WTC11 (cell line): Measurements from ENCODE around the gene KIAA0408. TPM values are rescaled to one million over a fixed set of nuclear protein-coding genes. Genes with fewer than 3 reads are reported as not detected.

Experiments
- ATAC-seq: fragments of 200-7000 bp; cut with Tn5 transposase; 2 replicates; pipeline ENCODE4 v1.10.0; 2021; ENCODE audit warnings: mild to moderate bottlenecking, moderate library complexity
- CTCF ChIA-PET: fragments of 300-600 bp; sonication (Branson Sonifier 250); formaldehyde crosslinking; loops from one replicate; lab custom pipeline; 2021; ENCODE audit warnings: antibody characterized with exemption; lab: Charles Lee
- POLR2A ChIA-PET: fragments of 350-600 bp; sonication (Branson Sonifier 250); formaldehyde crosslinking; loops from one replicate; lab custom pipeline; 2021; ENCODE audit warnings: antibody characterized with exemption; lab: Charles Lee
- DNase-seq: peaks from one replicate; pipeline ENCODE4 v3.0.0; 2021; ENCODE audit warnings: low spot score
- H3K27ac Mint-ChIP-seq: 2 replicates; pipeline ENCODE4 v1.8.0; 2021; ENCODE audit warnings: mixed read lengths
- H3K27me3 Mint-ChIP-seq: 2 replicates; pipeline ENCODE4 v1.8.0; 2021; ENCODE audit warnings: low read depth, mild to moderate bottlenecking, moderate library complexity, mixed read lengths
- H3K36me3 Mint-ChIP-seq: 2 replicates; pipeline ENCODE4 v1.8.0; 2021; ENCODE audit warnings: mixed read lengths
- H3K4me1 Mint-ChIP-seq: 2 replicates; pipeline ENCODE4 v1.8.0; 2022; ENCODE audit warnings: mixed read lengths
- H3K4me3 Mint-ChIP-seq: 2 replicates; pipeline ENCODE4 v1.8.0; 2021; ENCODE audit warnings: mild to moderate bottlenecking, moderate library complexity, mixed read lengths
- H3K9me3 Mint-ChIP-seq: 2 replicates; pipeline ENCODE4 v1.8.0; 2021; ENCODE audit warnings: mixed read lengths
- ATF1 ChIP-seq: sonication (generic); formaldehyde crosslinking; IDR thresholded peaks from 2 replicates; pipeline ENCODE4 v1.8.1; 2023; ENCODE audit warnings: mild to moderate bottlenecking, moderate library complexity, missing genetic modification reagents
- EMX1 ChIP-seq: fragments of 250-450 bp; sonication (Bioruptor Pico); IDR thresholded peaks from 2 replicates; pipeline ENCODE4 v1.8.0; 2021; ENCODE audit warnings: mild to moderate bottlenecking
- FOXP1 ChIP-seq: sonication (generic); formaldehyde crosslinking; IDR thresholded peaks from 2 replicates; pipeline ENCODE4 v1.8.0; 2022; ENCODE audit warnings: missing genetic modification reagents, mild to moderate bottlenecking, moderate library complexity, borderline replicate concordance
- JAZF1 ChIP-seq: fragments of 250-450 bp; sonication (Bioruptor Pico); IDR thresholded peaks from 2 replicates; pipeline ENCODE4 v1.9.0; 2021; ENCODE audit warnings: moderate library complexity, mild to moderate bottlenecking, inconsistent platforms
- MYBL2 ChIP-seq: sonication (generic); formaldehyde crosslinking; IDR thresholded peaks from 2 replicates; pipeline ENCODE4 v1.8.1; 2023; ENCODE audit warnings: mild to moderate bottlenecking, moderate library complexity, missing genetic modification reagents
- RORB ChIP-seq: fragments of 250-450 bp; sonication (Bioruptor Pico); IDR thresholded peaks from 2 replicates; pipeline ENCODE4 v1.9.0; 2021; ENCODE audit warnings: mild to moderate bottlenecking
- SMAD3 ChIP-seq: sonication (generic); formaldehyde crosslinking; IDR thresholded peaks from 2 replicates; pipeline ENCODE4 v1.8.0; 2022; ENCODE audit warnings: missing genetic modification reagents, mild to moderate bottlenecking, borderline replicate concordance
- ZNF396 ChIP-seq: fragments of 250-450 bp; sonication (Bioruptor Pico); IDR thresholded peaks from 2 replicates; pipeline ENCODE4 v1.8.0; 2021; ENCODE audit warnings: mild to moderate bottlenecking, moderate library complexity, borderline replicate concordance
- ZNF416 ChIP-seq: fragments of 250-450 bp; sonication (Bioruptor Pico); IDR thresholded peaks from 2 replicates; pipeline ENCODE4 v1.9.0; 2021; ENCODE audit warnings: mild to moderate bottlenecking, inconsistent platforms
- ZNF423 ChIP-seq: fragments of 250-450 bp; sonication (Bioruptor Pico); IDR thresholded peaks from 2 replicates; pipeline ENCODE4 v2.1.2; 2022; ENCODE audit warnings: mild to moderate bottlenecking, moderate library complexity
- total RNA-seq: library from RNA; stranded (reverse); gene quantifications from 3 replicates; pipeline ENCODE4 v1.2.3, GENCODE V29; 2021
- TF ChIP-seq, protein P1 (sequence below): sonication (generic); formaldehyde crosslinking; IDR thresholded peaks from 2 replicates; pipeline ENCODE4 v1.8.1; 2022; ENCODE audit warnings: mild to moderate bottlenecking, missing genetic modification reagents, moderate library complexity, borderline replicate concordance
- TF ChIP-seq, protein P2 (sequence below): sonication (generic); formaldehyde crosslinking; IDR thresholded peaks from 2 replicates; pipeline ENCODE4 v1.8.1; 2022; ENCODE audit warnings: low read depth, mild to moderate bottlenecking, moderate library complexity, missing genetic modification reagents, borderline replicate concordance
- TF ChIP-seq, protein P3 (sequence below): fragments of 250-450 bp; sonication (Bioruptor Pico); IDR thresholded peaks from 2 replicates; pipeline ENCODE4 v1.9.0; 2021; ENCODE audit warnings: mild to moderate bottlenecking
- TF ChIP-seq, protein P4 (sequence below): fragments of 200-600 bp; IDR thresholded peaks from 2 replicates; pipeline ENCODE4 v1.8.0; 2022; ENCODE audit warnings: antibody characterized with exemption
- TF ChIP-seq, protein P5 (sequence below): sonication (generic); formaldehyde crosslinking; IDR thresholded peaks from 2 replicates; pipeline ENCODE4 v1.8.1; 2023; ENCODE audit warnings: mild to moderate bottlenecking, missing genetic modification reagents, moderate library complexity
- TF ChIP-seq, protein P6 (sequence below): sonication (generic); formaldehyde crosslinking; IDR thresholded peaks from 2 replicates; pipeline ENCODE4 v1.8.0; 2023; ENCODE audit warnings: mild to moderate bottlenecking, missing genetic modification reagents
- TF ChIP-seq, protein P7 (sequence below): sonication (generic); formaldehyde crosslinking; IDR thresholded peaks from 2 replicates; pipeline ENCODE4 v1.8.0; 2023; ENCODE audit warnings: missing genetic modification reagents
- TF ChIP-seq, protein P8 (sequence below): sonication (generic); formaldehyde crosslinking; IDR thresholded peaks from 2 replicates; pipeline ENCODE4 v1.8.1; 2022; ENCODE audit warnings: mild to moderate bottlenecking, moderate library complexity, missing genetic modification reagents

Gene KIAA0408
- total RNA-seq, 1 experiment from 2014 or later, result 12.2 TPM

DNA sequence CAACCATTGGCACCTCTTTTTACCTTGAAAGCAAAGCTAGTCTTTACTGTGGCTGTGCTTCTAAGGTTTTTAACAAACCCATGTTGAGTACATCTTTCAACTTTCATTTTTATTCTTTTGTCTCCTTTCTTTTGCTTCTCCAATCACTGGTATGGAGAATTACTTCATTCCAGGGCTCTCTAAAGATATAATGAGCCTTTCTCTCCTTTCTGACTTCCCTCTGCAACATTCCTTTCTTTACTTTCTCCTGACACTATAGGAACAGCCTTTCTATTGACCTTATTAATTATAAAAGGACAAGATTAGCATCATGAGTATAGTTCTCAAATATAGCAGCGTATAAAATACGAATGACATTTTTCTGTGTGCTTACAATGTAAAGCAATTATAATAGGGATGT, 23.1 kb upstream of the KIAA0408 start:
- CTCF ChIA-PET, result interaction anchor here (1.2 to 9.7 kb wide), 2 partner anchors 33 to 36 kb away, joined by 4 to 106 read pairs; partner anchors contain the start of gene MTCL3
- Mint-ChIP-seq H3K4me1 (peaks cover 70% of the 10 kb centered on the region), H3K4me3 (peak overlapping the region; percentile 5; the same call in 1 of the 2 replicates), H3K27ac (peak overlapping the region; percentile 87), H3K9me3 (no peaks in the 10 kb centered on the region), H3K27me3 (no peaks in the 10 kb centered on the region), H3K36me3 (peaks cover 31% of the 10 kb centered on the region)
- TF ChIP-seq ATF1 (CRISPR knock-in tag), result no peak
- TF ChIP-seq ZNF416 (CRISPR knock-in tag), result no peak
- TF ChIP-seq, protein P1, sequence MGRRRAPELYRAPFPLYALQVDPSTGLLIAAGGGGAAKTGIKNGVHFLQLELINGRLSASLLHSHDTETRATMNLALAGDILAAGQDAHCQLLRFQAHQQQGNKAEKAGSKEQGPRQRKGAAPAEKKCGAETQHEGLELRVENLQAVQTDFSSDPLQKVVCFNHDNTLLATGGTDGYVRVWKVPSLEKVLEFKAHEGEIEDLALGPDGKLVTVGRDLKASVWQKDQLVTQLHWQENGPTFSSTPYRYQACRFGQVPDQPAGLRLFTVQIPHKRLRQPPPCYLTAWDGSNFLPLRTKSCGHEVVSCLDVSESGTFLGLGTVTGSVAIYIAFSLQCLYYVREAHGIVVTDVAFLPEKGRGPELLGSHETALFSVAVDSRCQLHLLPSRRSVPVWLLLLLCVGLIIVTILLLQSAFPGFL (CRISPR knock-in tag), result no peak
- TF ChIP-seq ZNF423 (CRISPR knock-in tag), result no peak
- DNase-seq, result no peak
- POLR2A ChIA-PET, result interaction anchor here (1.2 to 1.8 kb wide), 2 partner anchors 33 to 36 kb away, joined by 4 to 7 read pairs; partner anchors contain the start of gene MTCL3
- no peak for ATAC-seq

DNA sequence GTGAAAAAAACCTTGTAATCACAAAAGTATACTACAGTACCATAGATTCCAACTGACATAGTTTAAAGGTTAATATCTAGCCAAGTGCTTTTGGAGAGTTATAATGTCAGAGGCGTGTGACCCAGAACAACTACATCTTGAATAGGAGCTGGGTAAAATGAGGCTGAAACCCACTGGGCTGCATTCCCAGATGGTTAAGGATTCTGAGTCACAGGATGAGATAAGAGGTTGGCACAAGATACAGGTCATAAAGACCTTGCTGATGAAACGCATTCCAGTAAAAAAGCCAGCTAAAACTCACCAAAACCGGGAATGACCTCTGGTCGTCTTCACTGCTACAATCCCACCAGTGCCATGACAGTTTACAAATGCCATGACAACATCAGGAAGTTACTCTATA, 22.4 kb upstream of the KIAA0408 start:
- Mint-ChIP-seq H3K27me3 (no peaks in the 10 kb centered on the region), H3K4me1 (peaks cover 63% of the 10 kb centered on the region), H3K36me3 (peaks cover 36% of the 10 kb centered on the region), H3K9me3 (no peaks in the 10 kb centered on the region), H3K27ac (peak overlapping the region; percentile 87), H3K4me3 (no peak overlapping the region)
- no peak for ATAC-seq
- ChIA-PET POLR2A (interaction anchor here (1.2 kb wide), 1 partner anchor 34 kb away, joined by 4 read pairs; no protein-coding TSS in a partner anchor), CTCF (interaction anchor here (1.2 to 9.7 kb wide), 2 partner anchors 34 to 37 kb away, joined by 4 to 106 read pairs; partner anchors contain the start of gene MTCL3)
- DNase-seq, result no peak
- TF ChIP-seq JAZF1 (CRISPR knock-in tag), result no peak
- no peak for TF ChIP-seq ZNF396 (CRISPR knock-in tag)
- TF ChIP-seq, protein P2, sequence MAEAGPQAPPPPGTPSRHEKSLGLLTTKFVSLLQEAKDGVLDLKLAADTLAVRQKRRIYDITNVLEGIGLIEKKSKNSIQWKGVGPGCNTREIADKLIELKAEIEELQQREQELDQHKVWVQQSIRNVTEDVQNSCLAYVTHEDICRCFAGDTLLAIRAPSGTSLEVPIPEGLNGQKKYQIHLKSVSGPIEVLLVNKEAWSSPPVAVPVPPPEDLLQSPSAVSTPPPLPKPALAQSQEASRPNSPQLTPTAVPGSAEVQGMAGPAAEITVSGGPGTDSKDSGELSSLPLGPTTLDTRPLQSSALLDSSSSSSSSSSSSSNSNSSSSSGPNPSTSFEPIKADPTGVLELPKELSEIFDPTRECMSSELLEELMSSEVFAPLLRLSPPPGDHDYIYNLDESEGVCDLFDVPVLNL (CRISPR knock-in tag), result no peak
- TF ChIP-seq, protein P3, sequence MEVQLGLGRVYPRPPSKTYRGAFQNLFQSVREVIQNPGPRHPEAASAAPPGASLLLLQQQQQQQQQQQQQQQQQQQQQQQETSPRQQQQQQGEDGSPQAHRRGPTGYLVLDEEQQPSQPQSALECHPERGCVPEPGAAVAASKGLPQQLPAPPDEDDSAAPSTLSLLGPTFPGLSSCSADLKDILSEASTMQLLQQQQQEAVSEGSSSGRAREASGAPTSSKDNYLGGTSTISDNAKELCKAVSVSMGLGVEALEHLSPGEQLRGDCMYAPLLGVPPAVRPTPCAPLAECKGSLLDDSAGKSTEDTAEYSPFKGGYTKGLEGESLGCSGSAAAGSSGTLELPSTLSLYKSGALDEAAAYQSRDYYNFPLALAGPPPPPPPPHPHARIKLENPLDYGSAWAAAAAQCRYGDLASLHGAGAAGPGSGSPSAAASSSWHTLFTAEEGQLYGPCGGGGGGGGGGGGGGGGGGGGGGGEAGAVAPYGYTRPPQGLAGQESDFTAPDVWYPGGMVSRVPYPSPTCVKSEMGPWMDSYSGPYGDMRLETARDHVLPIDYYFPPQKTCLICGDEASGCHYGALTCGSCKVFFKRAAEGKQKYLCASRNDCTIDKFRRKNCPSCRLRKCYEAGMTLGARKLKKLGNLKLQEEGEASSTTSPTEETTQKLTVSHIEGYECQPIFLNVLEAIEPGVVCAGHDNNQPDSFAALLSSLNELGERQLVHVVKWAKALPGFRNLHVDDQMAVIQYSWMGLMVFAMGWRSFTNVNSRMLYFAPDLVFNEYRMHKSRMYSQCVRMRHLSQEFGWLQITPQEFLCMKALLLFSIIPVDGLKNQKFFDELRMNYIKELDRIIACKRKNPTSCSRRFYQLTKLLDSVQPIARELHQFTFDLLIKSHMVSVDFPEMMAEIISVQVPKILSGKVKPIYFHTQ (CRISPR knock-in tag), result no peak
- TF ChIP-seq, protein P4, sequence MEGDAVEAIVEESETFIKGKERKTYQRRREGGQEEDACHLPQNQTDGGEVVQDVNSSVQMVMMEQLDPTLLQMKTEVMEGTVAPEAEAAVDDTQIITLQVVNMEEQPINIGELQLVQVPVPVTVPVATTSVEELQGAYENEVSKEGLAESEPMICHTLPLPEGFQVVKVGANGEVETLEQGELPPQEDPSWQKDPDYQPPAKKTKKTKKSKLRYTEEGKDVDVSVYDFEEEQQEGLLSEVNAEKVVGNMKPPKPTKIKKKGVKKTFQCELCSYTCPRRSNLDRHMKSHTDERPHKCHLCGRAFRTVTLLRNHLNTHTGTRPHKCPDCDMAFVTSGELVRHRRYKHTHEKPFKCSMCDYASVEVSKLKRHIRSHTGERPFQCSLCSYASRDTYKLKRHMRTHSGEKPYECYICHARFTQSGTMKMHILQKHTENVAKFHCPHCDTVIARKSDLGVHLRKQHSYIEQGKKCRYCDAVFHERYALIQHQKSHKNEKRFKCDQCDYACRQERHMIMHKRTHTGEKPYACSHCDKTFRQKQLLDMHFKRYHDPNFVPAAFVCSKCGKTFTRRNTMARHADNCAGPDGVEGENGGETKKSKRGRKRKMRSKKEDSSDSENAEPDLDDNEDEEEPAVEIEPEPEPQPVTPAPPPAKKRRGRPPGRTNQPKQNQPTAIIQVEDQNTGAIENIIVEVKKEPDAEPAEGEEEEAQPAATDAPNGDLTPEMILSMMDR, result no peak
- no peak for TF ChIP-seq FOXP1 (CRISPR knock-in tag)
- TF ChIP-seq, protein P5, sequence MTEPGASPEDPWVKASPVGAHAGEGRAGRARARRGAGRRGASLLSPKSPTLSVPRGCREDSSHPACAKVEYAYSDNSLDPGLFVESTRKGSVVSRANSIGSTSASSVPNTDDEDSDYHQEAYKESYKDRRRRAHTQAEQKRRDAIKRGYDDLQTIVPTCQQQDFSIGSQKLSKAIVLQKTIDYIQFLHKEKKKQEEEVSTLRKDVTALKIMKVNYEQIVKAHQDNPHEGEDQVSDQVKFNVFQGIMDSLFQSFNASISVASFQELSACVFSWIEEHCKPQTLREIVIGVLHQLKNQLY (CRISPR knock-in tag), result no peak
- no peak for TF ChIP-seq MYBL2 (CRISPR knock-in tag)
- TF ChIP-seq, protein P6, sequence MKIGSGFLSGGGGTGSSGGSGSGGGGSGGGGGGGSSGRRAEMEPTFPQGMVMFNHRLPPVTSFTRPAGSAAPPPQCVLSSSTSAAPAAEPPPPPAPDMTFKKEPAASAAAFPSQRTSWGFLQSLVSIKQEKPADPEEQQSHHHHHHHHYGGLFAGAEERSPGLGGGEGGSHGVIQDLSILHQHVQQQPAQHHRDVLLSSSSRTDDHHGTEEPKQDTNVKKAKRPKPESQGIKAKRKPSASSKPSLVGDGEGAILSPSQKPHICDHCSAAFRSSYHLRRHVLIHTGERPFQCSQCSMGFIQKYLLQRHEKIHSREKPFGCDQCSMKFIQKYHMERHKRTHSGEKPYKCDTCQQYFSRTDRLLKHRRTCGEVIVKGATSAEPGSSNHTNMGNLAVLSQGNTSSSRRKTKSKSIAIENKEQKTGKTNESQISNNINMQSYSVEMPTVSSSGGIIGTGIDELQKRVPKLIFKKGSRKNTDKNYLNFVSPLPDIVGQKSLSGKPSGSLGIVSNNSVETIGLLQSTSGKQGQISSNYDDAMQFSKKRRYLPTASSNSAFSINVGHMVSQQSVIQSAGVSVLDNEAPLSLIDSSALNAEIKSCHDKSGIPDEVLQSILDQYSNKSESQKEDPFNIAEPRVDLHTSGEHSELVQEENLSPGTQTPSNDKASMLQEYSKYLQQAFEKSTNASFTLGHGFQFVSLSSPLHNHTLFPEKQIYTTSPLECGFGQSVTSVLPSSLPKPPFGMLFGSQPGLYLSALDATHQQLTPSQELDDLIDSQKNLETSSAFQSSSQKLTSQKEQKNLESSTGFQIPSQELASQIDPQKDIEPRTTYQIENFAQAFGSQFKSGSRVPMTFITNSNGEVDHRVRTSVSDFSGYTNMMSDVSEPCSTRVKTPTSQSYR (CRISPR knock-in tag), result no peak
- no peak for TF ChIP-seq EMX1
- TF ChIP-seq RORB (CRISPR knock-in tag), result no peak
- TF ChIP-seq, protein P7, sequence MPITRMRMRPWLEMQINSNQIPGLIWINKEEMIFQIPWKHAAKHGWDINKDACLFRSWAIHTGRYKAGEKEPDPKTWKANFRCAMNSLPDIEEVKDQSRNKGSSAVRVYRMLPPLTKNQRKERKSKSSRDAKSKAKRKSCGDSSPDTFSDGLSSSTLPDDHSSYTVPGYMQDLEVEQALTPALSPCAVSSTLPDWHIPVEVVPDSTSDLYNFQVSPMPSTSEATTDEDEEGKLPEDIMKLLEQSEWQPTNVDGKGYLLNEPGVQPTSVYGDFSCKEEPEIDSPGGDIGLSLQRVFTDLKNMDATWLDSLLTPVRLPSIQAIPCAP, result no peak
- no peak for TF ChIP-seq SMAD3 (CRISPR knock-in tag)
- TF ChIP-seq, protein P8, sequence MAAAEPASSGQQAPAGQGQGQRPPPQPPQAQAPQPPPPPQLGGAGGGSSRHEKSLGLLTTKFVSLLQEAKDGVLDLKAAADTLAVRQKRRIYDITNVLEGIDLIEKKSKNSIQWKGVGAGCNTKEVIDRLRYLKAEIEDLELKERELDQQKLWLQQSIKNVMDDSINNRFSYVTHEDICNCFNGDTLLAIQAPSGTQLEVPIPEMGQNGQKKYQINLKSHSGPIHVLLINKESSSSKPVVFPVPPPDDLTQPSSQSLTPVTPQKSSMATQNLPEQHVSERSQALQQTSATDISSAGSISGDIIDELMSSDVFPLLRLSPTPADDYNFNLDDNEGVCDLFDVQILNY (CRISPR knock-in tag), result no peak
